K562 (cell line): ENCODE results near the gene DERL3. TPM values are rescaled to one million over a fixed set of nuclear protein-coding genes. Genes with fewer than 3 reads are reported as not detected.

Experiments used
- CGGBP1 ChIP-seq: fragments of 250-450 bp; sonication (Bioruptor Pico); IDR thresholded peaks from 2 replicates; pipeline ENCODE4 v1.9.0; 2021; ENCODE audit warnings: mild to moderate bottlenecking
- CHD2 ChIP-seq: IDR thresholded peaks from 2 replicates; pipeline ENCODE4 v1.6.1; 2011; ENCODE audit warnings: low read depth, low read length
- E2F1 ChIP-seq: sonication (generic); formaldehyde crosslinking; IDR thresholded peaks from 2 replicates; pipeline ENCODE4 v1.8.1; 2023; ENCODE audit warnings: mild to moderate bottlenecking, missing genetic modification reagents, moderate library complexity
- EGR1 ChIP-seq: fragments of 450-650 bp; conservative IDR thresholded peaks from 2 replicates; pipeline ENCODE4 v1.6.1; 2017; ENCODE audit warnings: mild to moderate bottlenecking
- FUS ChIP-seq: fragments of 200-400 bp; formaldehyde crosslinking; optimal IDR thresholded peaks from 2 replicates; pipeline ENCODE3; 2017; ENCODE audit warnings: low read depth, low read length
- GTF3C2 ChIP-seq: IDR thresholded peaks from 3 replicates; pipeline ENCODE4 v1.6.1; 2011; ENCODE audit warnings: borderline replicate concordance, mild to moderate bottlenecking, moderate library complexity; ENCODE audit not compliant: insufficient read length; ENCODE audit errors: extremely low read depth
- KLF13 ChIP-seq: fragments of 450-650 bp; IDR thresholded peaks from 2 replicates; pipeline ENCODE4 v1.6.1; 2016; ENCODE audit warnings: missing genetic modification characterization, low read depth, mild to moderate bottlenecking, missing compliant biosample characterization, moderate library complexity, borderline replicate concordance
- MBD2 ChIP-seq: sonication (generic); IDR thresholded peaks from 2 replicates; pipeline ENCODE4 v1.6.1; 2016; ENCODE audit warnings: low read depth, borderline replicate concordance
- NELFE ChIP-seq: IDR thresholded peaks from 2 replicates; pipeline ENCODE4 v1.6.1; 2011; ENCODE audit warnings: mild to moderate bottlenecking; ENCODE audit not compliant: insufficient read depth, insufficient read length
- NR2C1 ChIP-seq, 2 experiments: fragments of 450-650 bp; IDR thresholded peaks; 2 replicates each; pipeline ENCODE4 v1.6.1; 2017; ENCODE audit warnings: mild to moderate bottlenecking in 2 of 2, antibody characterized with exemption in 1 of 2, inconsistent platforms in 1 of 2, missing compliant biosample characterization in 1 of 2, missing genetic modification characterization in 1 of 2
- POLR3G ChIP-seq: IDR thresholded peaks from 2 replicates; pipeline ENCODE4 v1.6.1; 2011; ENCODE audit not compliant: insufficient read length, insufficient replicate concordance; ENCODE audit errors: extremely low read depth
- SAFB2 ChIP-seq: fragments of 200-400 bp; formaldehyde crosslinking; IDR thresholded peaks from 2 replicates; pipeline ENCODE4 v1.6.1; 2018; ENCODE audit warnings: borderline replicate concordance, low read length, low read depth, moderate library complexity; ENCODE audit not compliant: severe bottlenecking
- TAF9B ChIP-seq: fragments of 450-650 bp; IDR thresholded peaks from 2 replicates; pipeline ENCODE4 v1.6.1; 2018; ENCODE audit warnings: mild to moderate bottlenecking; ENCODE audit not compliant: partially characterized antibody
- TEAD1 ChIP-seq, 2 experiments: fragments of 450-650 bp in 1 of 2; sonication (generic) in 1 of 2; formaldehyde crosslinking; IDR thresholded peaks; 2 replicates each; pipeline versions ENCODE4 v1.4.0 to v1.8.0; 2020 to 2022; ENCODE audit warnings: mild to moderate bottlenecking in 2 of 2, missing genetic modification reagents in 1 of 2
- ZEB2 ChIP-seq: fragments of 450-650 bp; IDR thresholded peaks from 2 replicates; pipeline ENCODE4 v1.6.1; 2016
- polyA plus RNA-seq, 8 experiments: library from polyadenylated mRNA; depleted of rRNA in 4 of 8; stranded (reverse) in 5 of 8; unstranded in 3 of 8; fragments of >200 nt; fragmentation: Nextera tagmentation in 2 of 8; fragmentation: Illumina TruSeq in 1 of 8; extraction: Ambion mirVana in 2 of 8; extraction: Trizol in 1 of 8; gene quantifications; 2 replicates each; pipeline versions ENCODE4 v1.2.1 to v1.2.3, GENCODE V29; 2011 to 2014; ENCODE audit warnings: inconsistent platforms in 1 of 8, missing spikeins in 1 of 8
- total RNA-seq, 7 experiments: library from RNA; depleted of rRNA in 6 of 7; stranded (reverse); fragments of >200 nt in 6 of 7; fragmentation: Illumina TruSeq in 2 of 7; extraction: Trizol in 2 of 7; gene quantifications; 2 replicates each; pipeline versions ENCODE4 v1.2.1 to v1.2.3, GENCODE V29; 2011 to 2021; ENCODE audit warnings: low replicate concordance in 1 of 7

DERL3 gene
- total and polyA plus RNA-seq, 9 of the 15 experiments (the other 6 are each of a cell fraction or from before 2014, with no cell fraction given) = 1.3 to 12.4 (median 4.8) TPM

GRCh38 chr22:23857606-23858483 is 19.0 kb upstream of the DERL3 start, which contains the start of gene SLC2A11 (continued):
- TF ChIP-seq GTF3C2 (no peak), NELFE (no peak), CGGBP1 (CRISPR knock-in tag) (no peak), TEAD1 (CRISPR knock-in tag; IDR thresholded peaks at IDR 0.05) (no peak), FUS (no peak), MBD2 (no peak), KLF13 (no peak), ZEB2 (no peak), NR2C1 (IDR thresholded peaks at IDR 0.05) (no peak), NR2C1 (tag; IDR thresholded peaks at IDR 0.05) (no peak), CHD2 (no peak), EGR1 (peak; percentile 40; the same call in 1 of the 2 replicates), SAFB2 (no peak), POLR3G (no peak), E2F1 (no peak), TAF9B (no peak)
